GM12872 (cell line): Measurements from ENCODE around the gene ATPAF1.

Source experiments
- CTCF ChIP-seq: IDR thresholded peaks from 3 replicates; pipeline ENCODE4 v1.5.1; 2011; ENCODE audit warnings: low read depth, mild to moderate bottlenecking, low read length, moderate library complexity; ENCODE audit not compliant: insufficient read depth

Gene ATPAF1

GRCh38 chr1:46687093-46687659, 19.0 kb upstream of the ATPAF1 start:
- TF ChIP-seq CTCF, result no peak

- no peak for TF ChIP-seq CTCF
Measured at GRCh38 chr1:46686255-46686654, 18.1 kb upstream of the ATPAF1 start.

GRCh38 chr1:46684670-46685069, 16.5 kb upstream of the ATPAF1 start:
- no peak for TF ChIP-seq CTCF

- TF ChIP-seq CTCF, result no peak
Measured at GRCh38 chr1:46682064-46682463, 13.9 kb upstream of the ATPAF1 start.

- TF ChIP-seq CTCF, result no peak
Measured at GRCh38 chr1:46681333-46682034, 13.3 kb upstream of the ATPAF1 start.

GRCh38 chr1:46679789-46680573, 11.8 kb upstream of the ATPAF1 start:
- TF ChIP-seq CTCF, result no peak

- TF ChIP-seq CTCF, result no peak
Measured at GRCh38 chr1:46677339-46677738, 9.2 kb upstream of the ATPAF1 start.
